ENCODE measurements around the gene PTPRS. TPM values are rescaled to one million over a fixed set of nuclear protein-coding genes. Genes with fewer than 3 reads are reported as not detected.

PTPRS gene
- total and polyA plus RNA-seq, 2 donors (not counting 3 experiments of a cell fraction or from before 2014, with no cell fraction given): 10.1 to 16.1 TPM

DNA sequence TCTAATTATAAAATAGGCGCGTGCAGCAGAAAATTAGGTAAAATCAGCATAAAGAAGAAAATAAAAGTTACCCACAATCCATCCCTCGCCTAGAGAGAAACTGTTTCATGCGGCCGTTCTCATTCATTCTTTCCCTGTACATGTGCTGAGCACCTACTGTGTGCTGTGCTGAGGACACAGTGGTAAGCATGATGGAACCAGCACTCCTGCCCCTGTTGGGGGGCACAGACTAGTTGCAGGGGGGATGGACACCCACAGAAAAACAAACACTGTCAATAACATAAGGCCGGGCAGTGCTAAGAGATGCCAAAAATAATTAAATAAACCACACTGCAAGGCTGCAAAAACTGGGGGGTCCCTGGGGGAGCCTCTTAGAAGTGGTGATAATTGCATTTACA lies 43.3 kb downstream of the PTPRS start:
- H3K27ac ChIP-seq (ENCODE audit: insufficient read depth, low read depth, low read length): no peak overlapping the region
- no peak overlapping the region for H3K4me3 ChIP-seq (replicated peaks in 1 of 3; ENCODE audit: insufficient read depth in 1 of 3, low read depth in 1 of 3, low read length in 3 of 3)
- TF ChIP-seq POLR2A (IDR thresholded peaks at IDR 0.05; ENCODE audit: low read depth, low read length) (no peak), GATA2 (IDR thresholded peaks at IDR 0.05; ENCODE audit: insufficient read depth, insufficient read length, low read depth, low read length) (no peak), EZH2 (IDR thresholded peaks at IDR 0.05; ENCODE audit: borderline replicate concordance, low read depth, low read length, severe bottlenecking) (no peak), POLR2AphosphoS5 (IDR thresholded peaks at IDR 0.05; ENCODE audit: insufficient read depth, low read depth, low read length) (no peak), MYC (IDR thresholded peaks at IDR 0.05; ENCODE audit: low read depth, low read length) (no peak), JUN (IDR thresholded peaks at IDR 0.05; ENCODE audit: borderline replicate concordance, insufficient read depth, insufficient read length, low read depth) (no peak), FOS (IDR thresholded peaks at IDR 0.05; ENCODE audit: borderline replicate concordance, insufficient read depth, low read length) (no peak)
- TF ChIP-seq, protein P1, sequence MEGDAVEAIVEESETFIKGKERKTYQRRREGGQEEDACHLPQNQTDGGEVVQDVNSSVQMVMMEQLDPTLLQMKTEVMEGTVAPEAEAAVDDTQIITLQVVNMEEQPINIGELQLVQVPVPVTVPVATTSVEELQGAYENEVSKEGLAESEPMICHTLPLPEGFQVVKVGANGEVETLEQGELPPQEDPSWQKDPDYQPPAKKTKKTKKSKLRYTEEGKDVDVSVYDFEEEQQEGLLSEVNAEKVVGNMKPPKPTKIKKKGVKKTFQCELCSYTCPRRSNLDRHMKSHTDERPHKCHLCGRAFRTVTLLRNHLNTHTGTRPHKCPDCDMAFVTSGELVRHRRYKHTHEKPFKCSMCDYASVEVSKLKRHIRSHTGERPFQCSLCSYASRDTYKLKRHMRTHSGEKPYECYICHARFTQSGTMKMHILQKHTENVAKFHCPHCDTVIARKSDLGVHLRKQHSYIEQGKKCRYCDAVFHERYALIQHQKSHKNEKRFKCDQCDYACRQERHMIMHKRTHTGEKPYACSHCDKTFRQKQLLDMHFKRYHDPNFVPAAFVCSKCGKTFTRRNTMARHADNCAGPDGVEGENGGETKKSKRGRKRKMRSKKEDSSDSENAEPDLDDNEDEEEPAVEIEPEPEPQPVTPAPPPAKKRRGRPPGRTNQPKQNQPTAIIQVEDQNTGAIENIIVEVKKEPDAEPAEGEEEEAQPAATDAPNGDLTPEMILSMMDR (IDR thresholded peaks at IDR 0.05; ENCODE audit: extremely low read depth in 1 of 2, insufficient read depth in 1 of 2, low read depth in 1 of 2, low read length in 2 of 2): no peak
- TF ChIP-seq, protein P2, sequence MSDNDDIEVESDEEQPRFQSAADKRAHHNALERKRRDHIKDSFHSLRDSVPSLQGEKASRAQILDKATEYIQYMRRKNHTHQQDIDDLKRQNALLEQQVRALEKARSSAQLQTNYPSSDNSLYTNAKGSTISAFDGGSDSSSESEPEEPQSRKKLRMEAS (IDR thresholded peaks at IDR 0.05; ENCODE audit: insufficient read depth, insufficient read length): no peak
- dilution Hi-C loops (cut with MboI; ENCODE audit: extremely low pct_ligation_motif_present, low sequenced_read_pairs) (no loop called here), intact Hi-C loops (cut with micrococcal nuclease) (no loop called here)
- no peak for DNase-seq (ENCODE audit: low read depth, low spot score)
- H2AFZ ChIP-seq (ENCODE audit: low read depth, low read length): no peak overlapping the region
- H3K9me1 ChIP-seq (replicated peaks; ENCODE audit: control insufficient read depth, extremely low read depth, insufficient read depth, low read length): no peaks in the 10 kb centered on the region
- H3K79me2 ChIP-seq (ENCODE audit: control insufficient read depth, insufficient read depth, low read length): no peaks in the 10 kb centered on the region
- no peak overlapping the region for H3K4me2 ChIP-seq (ENCODE audit: insufficient read depth, low read length)
- H4K20me1 ChIP-seq (replicated peaks; ENCODE audit: control insufficient read depth, extremely low read depth, insufficient read depth, low read length): no peaks in the 10 kb centered on the region
- no TSS peak for BruUV-seq (replicated peaks)
- ChIA-PET CTCF (no interaction called here), POLR2A (no interaction called here)
- no peaks in the 10 kb centered on the region for H3K9me3 ChIP-seq (replicated peaks; ENCODE audit: control insufficient read depth, insufficient read depth, low read length)
- peaks cover 4 to 9% of the 10 kb centered on the region in 2 experiments for H3K27me3 ChIP-seq (ENCODE audit: control insufficient read depth in 2 of 2, insufficient read depth in 2 of 2, low read length in 2 of 2)
- H3K4me1 ChIP-seq (ENCODE audit: control insufficient read depth, extremely low read depth, insufficient read depth, low read length): peaks cover 3% of the 10 kb centered on the region
- no peaks in the 10 kb centered on the region for H3K36me3 ChIP-seq (ENCODE audit: control insufficient read depth in 2 of 2, extremely low read depth in 1 of 2, insufficient read depth in 2 of 2, low read length in 2 of 2)
- no peak overlapping the region for H3K9ac ChIP-seq (replicated peaks; ENCODE audit: extremely low read depth, insufficient read depth, low read length)
- no peak for FAIRE-seq

Data from endothelial cell of umbilical vein (primary cell).